HG02884 (cell line): ENCODE measurements around the gene CC2D2A.

Source experiments
- ATAC-seq: cut with Tn5 transposase; IDR thresholded peaks from one replicate; pipeline ENCODE4 v1.9.1; 2021; ENCODE audit warnings: mild to moderate bottlenecking, moderate library complexity; ENCODE audit not compliant: unreplicated experiment

Gene CC2D2A

GRCh38 chr4:15469402-15470127 lies at the start of gene CC2D2A:
Gene CC2D2A (plus strand): TSS chr4:15469882. CDS start chr4:15475933, 6,051 bp downstream.
- ATAC-seq: no peak

- no peak for ATAC-seq
Measured at GRCh38 chr4:15420642-15421041, 49.0 kb upstream of the CC2D2A start.

GRCh38 chr4:15423285-15423711 lies 46.4 kb upstream of the CC2D2A start:
- ATAC-seq: no peak

- no peak for ATAC-seq
Measured at GRCh38 chr4:15425520-15425919, 44.2 kb upstream of the CC2D2A start.

GRCh38 chr4:15427161-15427560 lies 42.5 kb upstream of the CC2D2A start:
- ATAC-seq: no peak

- no peak for ATAC-seq
Measured at GRCh38 chr4:15427701-15428100, 42.0 kb upstream of the CC2D2A start, which contains the start of gene C1QTNF7. Gene C1QTNF7 (plus strand): TSS chr4:15428033. CDS start chr4:15435744, 7,711 bp downstream.

- no peak for ATAC-seq
Measured at GRCh38 chr4:15428611-15429010, 41.1 kb upstream of the CC2D2A start.

- no peak for ATAC-seq
Measured at GRCh38 chr4:15434091-15434490, 35.6 kb upstream of the CC2D2A start.

- ATAC-seq: no peak
Measured at GRCh38 chr4:15434676-15435075, 35.0 kb upstream of the CC2D2A start.

- no peak for ATAC-seq
Measured at GRCh38 chr4:15436513-15436912, 33.2 kb upstream of the CC2D2A start.

GRCh38 chr4:15438939-15439524 lies 30.6 kb upstream of the CC2D2A start:
- ATAC-seq: no peak

GRCh38 chr4:15443371-15444160 lies 26.1 kb upstream of the CC2D2A start:
- no peak for ATAC-seq

- no peak for ATAC-seq
Measured at GRCh38 chr4:15444276-15444675, 25.4 kb upstream of the CC2D2A start.

- ATAC-seq: no peak
Measured at GRCh38 chr4:15444879-15445547, 24.7 kb upstream of the CC2D2A start.

- no peak for ATAC-seq
Measured at GRCh38 chr4:15451181-15451865, 18.4 kb upstream of the CC2D2A start.

- ATAC-seq: no peak
Measured at GRCh38 chr4:15451866-15452765, 17.6 kb upstream of the CC2D2A start.

GRCh38 chr4:15455290-15455689 lies 14.4 kb upstream of the CC2D2A start:
- ATAC-seq: no peak

- peak; percentile 99 for ATAC-seq
Measured at GRCh38 chr4:15457406-15458201, 12.1 kb upstream of the CC2D2A start.

- ATAC-seq: no peak
Measured at GRCh38 chr4:15458616-15459015, 11.1 kb upstream of the CC2D2A start.
